Prostate gland (tissue), 2 donors: ENCODE measurements around the gene USP24.

Source experiments
- POLR2A ChIP-seq: fragments of 450-650 bp; IDR thresholded peaks from one replicate; pipeline ENCODE4 v1.6.1; 2016; ENCODE audit warnings: antibody characterized with exemption, mild to moderate bottlenecking
- POLR2AphosphoS5 ChIP-seq: sonication (generic); formaldehyde crosslinking; IDR thresholded peaks from one replicate; pipeline ENCODE4 v1.6.1; 2017; ENCODE audit warnings: antibody characterized with exemption
- TF ChIP-seq, protein P1 (sequence below), 4 experiments: fragments of 200-600 bp in 2 of 4; fragments of 450-650 bp in 2 of 4; sonication (generic) in 2 of 4; IDR thresholded peaks; 1 replicate in 3 of 4; 2 replicates in 1 of 4; pipeline ENCODE4 v1.5.1; 2016 to 2019; ENCODE audit warnings: antibody characterized with exemption in 4 of 4, mild to moderate bottlenecking in 2 of 4, moderate library complexity in 2 of 4

DNA sequence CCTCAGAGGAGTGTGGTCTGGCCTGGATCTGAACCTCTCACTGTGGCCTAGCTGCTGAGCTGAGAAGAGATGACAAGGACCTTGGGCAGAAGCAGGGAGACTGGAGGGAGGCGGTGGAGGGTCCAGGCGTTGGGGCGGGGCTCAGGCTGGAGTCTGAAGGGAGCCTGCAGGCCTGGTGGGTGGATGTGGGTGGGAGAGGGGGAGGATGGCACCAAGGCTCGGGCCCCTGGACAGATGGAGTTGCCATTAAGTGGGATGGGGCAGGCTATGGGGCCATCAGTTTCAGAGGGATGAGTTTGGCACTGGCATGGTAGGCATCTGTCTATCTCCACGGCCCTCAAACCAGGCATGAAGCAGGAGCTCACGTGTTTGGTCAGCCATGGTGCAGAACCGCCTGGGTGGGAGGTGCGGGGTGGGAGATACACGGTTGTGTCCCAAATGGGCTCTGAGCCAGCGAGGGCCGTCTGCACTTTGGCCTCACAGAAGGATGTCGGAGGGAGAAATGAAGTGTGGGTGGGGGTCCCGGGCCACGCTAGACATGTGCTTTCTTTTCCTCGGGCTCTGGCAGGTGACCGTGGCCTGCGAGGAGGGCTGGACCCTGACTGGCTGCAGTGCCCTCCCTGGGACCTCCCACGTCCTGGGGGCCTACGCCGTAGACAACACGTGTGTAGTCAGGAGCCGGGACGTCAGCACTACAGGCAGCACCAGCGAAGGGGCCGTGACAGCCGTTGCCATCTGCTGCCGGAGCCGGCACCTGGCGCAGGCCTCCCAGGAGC is 152.2 kb downstream of the USP24 start:
- TF ChIP-seq POLR2AphosphoS5 (no peak), POLR2A (no peak)
- TF ChIP-seq, protein P1, sequence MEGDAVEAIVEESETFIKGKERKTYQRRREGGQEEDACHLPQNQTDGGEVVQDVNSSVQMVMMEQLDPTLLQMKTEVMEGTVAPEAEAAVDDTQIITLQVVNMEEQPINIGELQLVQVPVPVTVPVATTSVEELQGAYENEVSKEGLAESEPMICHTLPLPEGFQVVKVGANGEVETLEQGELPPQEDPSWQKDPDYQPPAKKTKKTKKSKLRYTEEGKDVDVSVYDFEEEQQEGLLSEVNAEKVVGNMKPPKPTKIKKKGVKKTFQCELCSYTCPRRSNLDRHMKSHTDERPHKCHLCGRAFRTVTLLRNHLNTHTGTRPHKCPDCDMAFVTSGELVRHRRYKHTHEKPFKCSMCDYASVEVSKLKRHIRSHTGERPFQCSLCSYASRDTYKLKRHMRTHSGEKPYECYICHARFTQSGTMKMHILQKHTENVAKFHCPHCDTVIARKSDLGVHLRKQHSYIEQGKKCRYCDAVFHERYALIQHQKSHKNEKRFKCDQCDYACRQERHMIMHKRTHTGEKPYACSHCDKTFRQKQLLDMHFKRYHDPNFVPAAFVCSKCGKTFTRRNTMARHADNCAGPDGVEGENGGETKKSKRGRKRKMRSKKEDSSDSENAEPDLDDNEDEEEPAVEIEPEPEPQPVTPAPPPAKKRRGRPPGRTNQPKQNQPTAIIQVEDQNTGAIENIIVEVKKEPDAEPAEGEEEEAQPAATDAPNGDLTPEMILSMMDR (IDR thresholded peaks at IDR 0.05) = no peak
